PC-9 (cell line): ENCODE results near the gene FAM20C.

Experiments
- CTCF ChIP-seq: fragments of 200-600 bp; sonication (generic); conservative IDR thresholded peaks from 2 replicates; pipeline ENCODE4 v1.6.1; 2017; ENCODE audit warnings: mixed run types, antibody characterized with exemption, mild to moderate bottlenecking, moderate library complexity
- EZH2 ChIP-seq: fragments of 200-600 bp; sonication (generic); IDR thresholded peaks from 2 replicates; pipeline ENCODE4 v1.8.0; 2017; ENCODE audit warnings: antibody characterized with exemption, low read depth

- TF ChIP-seq CTCF (peak; percentile 48; the same call in 1 of the 2 replicates), EZH2 (no peak)
Measured at GRCh38 chr7:266851-267840, 74.8 kb downstream of the FAM20C start.
